Gastrocnemius medialis (tissue), 4 donors: Measurements from ENCODE around the gene CCNG1. TPM values are rescaled to one million over a fixed set of nuclear protein-coding genes. Genes with fewer than 3 reads are reported as not detected.

Experiments
- ATAC-seq, 2 donors: fragments of 150-250 bp; one replicate each; pipeline ENCODE4 v1.9.1; 2016
- DNase-seq, 2 donors: peaks; one replicate each; pipeline ENCODE4 v3.0.0-alpha.2; 2019
- H3K27ac ChIP-seq, 4 donors: fragments of 200-600 bp; sonication (generic); 1 replicate in 1 of 4; 2 replicates in 3 of 4; pipeline ENCODE4 v1.5.1; 2016 to 2018; ENCODE audit warnings: mild to moderate bottlenecking in 2 of 4, moderate library complexity in 1 of 4
- H3K27me3 ChIP-seq, 3 donors: fragments of 200-600 bp; sonication (generic) in 2 of 3; 1 replicate in 1 of 3; 2 replicates in 2 of 3; pipeline versions ENCODE4 v1.5.1 to v1.6.0; 2016 to 2019; ENCODE audit warnings: mild to moderate bottlenecking in 1 of 3, moderate library complexity in 1 of 3
- H3K36me3 ChIP-seq, 2 donors: fragments of 200-600 bp; sonication (generic) in 1 of 2; one replicate each; pipeline ENCODE4 v1.5.1; 2017 to 2018
- H3K4me1 ChIP-seq, 2 donors: fragments of 200-600 bp; sonication (generic) in 1 of 2; one replicate each; pipeline ENCODE4 v1.5.1; 2016 to 2017; ENCODE audit warnings: mild to moderate bottlenecking in 2 of 2
- H3K4me3 ChIP-seq, 4 donors: fragments of 200-600 bp; sonication (generic) in 3 of 4; 1 replicate in 1 of 4; 2 replicates in 3 of 4; pipeline ENCODE4 v1.5.1; 2016 to 2019; ENCODE audit warnings: mild to moderate bottlenecking in 2 of 4
- H3K9me3 ChIP-seq, 3 donors: fragments of 200-600 bp; sonication (generic) in 2 of 3; 1 replicate in 1 of 3; 2 replicates in 2 of 3; pipeline ENCODE4 v1.5.1; 2016 to 2019
- CTCF ChIP-seq, 5 experiments: fragments of 450-650 bp in 3 of 5; fragments of 200-600 bp in 2 of 5; sonication (generic) in 2 of 5; IDR thresholded peaks in 4 of 5; conservative IDR thresholded peaks in 1 of 5; 1 replicate in 4 of 5; 2 replicates in 1 of 5; pipeline ENCODE4 v1.5.1; 2016 to 2019; ENCODE audit warnings: antibody characterized with exemption in 5 of 5, mild to moderate bottlenecking in 3 of 5, moderate library complexity in 3 of 5
- POLR2A ChIP-seq, 2 donors: fragments of 450-650 bp; IDR thresholded peaks; one replicate each; pipeline ENCODE4 v1.6.1; 2017; ENCODE audit warnings: antibody characterized with exemption in 2 of 2, mild to moderate bottlenecking in 2 of 2, moderate library complexity in 2 of 2
- in situ Hi-C, 4 donors: fragments of 200-750 bp; cut with MboI; loops; one replicate each; pipeline versions ENCODE4 v1.15.0 to v1.8.0; 2017; ENCODE audit warnings: low sequenced_read_pairs in 4 of 4
- intact Hi-C: fragments of 100-400 bp; cut with DNase I; formaldehyde crosslinking; loops from one replicate; pipeline ENCODE4 v1.15.1; 2023; ENCODE audit warnings: low total_unique reads
- total RNA-seq, 4 donors: library from RNA; depleted of rRNA; stranded (reverse); fragments of >200 nt; gene quantifications; one replicate each; pipeline versions ENCODE4 v1.1.0 to v1.2.3, GENCODE V29; 2016

Gene CCNG1
- total RNA-seq, 4 donors from 2014 or later, result 63.7 to 125 (median 109) TPM

- in situ Hi-C loops, result loop anchor here in 2 of 4 donors (5.0 to 10.0 kb wide), 2 partner anchors 49 to 56 kb away; partner anchors contain the start of gene MAT2B (in 1 of the 2)
- TF ChIP-seq POLR2A (IDR thresholded peaks at IDR 0.05) (no peak), CTCF (IDR thresholded peaks at IDR 0.05 in 4 of 5, conservative IDR thresholded peaks at IDR 0.05 in 1 of 5) (no peak)
- intact Hi-C loops, result no loop called here
- Histone ChIP-seq H3K27me3 (no peaks in the 10 kb centered on the region), H3K36me3 (peaks cover 0 to 44% of the 10 kb centered on the region in 2 donors), H3K4me3 (no peak overlapping the region), H3K27ac (no peak overlapping the region), H3K9me3 (no peaks in the 10 kb centered on the region), H3K4me1 (peaks cover 18% of the 10 kb centered on the region in 2 donors)
- ATAC-seq (no peak), DNase-seq (no peak)
These were observed 18.7 kb downstream of the CCNG1 start for GRCh38 chr5:163456029-163456589.

GRCh38 chr5:163456840-163457239 lies 19.4 kb downstream of the CCNG1 start:
- H3K4me3 ChIP-seq, result no peak overlapping the region
- peaks cover 0 to 38% of the 10 kb centered on the region in 2 donors for H3K36me3 ChIP-seq
- ATAC-seq (no peak), DNase-seq (no peak)
- H3K4me1 ChIP-seq, result peaks cover 25 to 26% of the 10 kb centered on the region in 2 donors
- TF ChIP-seq POLR2A (IDR thresholded peaks at IDR 0.05) (no peak), CTCF (IDR thresholded peaks at IDR 0.05 in 4 of 5, conservative IDR thresholded peaks at IDR 0.05 in 1 of 5) (no peak)
- no peaks in the 10 kb centered on the region for H3K9me3 ChIP-seq
- in situ Hi-C loops (loop anchor here in 2 of 4 donors (5.0 to 10.0 kb wide), 2 partner anchors 48 to 55 kb away; partner anchors contain the start of gene MAT2B (in 1 of the 2)), intact Hi-C loops (no loop called here)
- H3K27ac ChIP-seq, result no peak overlapping the region
- no peaks in the 10 kb centered on the region for H3K27me3 ChIP-seq

- H3K4me3 ChIP-seq, result peak overlapping the region; percentile 63 to 91 (median 76)
- intact Hi-C loops, result no loop called here
- in situ Hi-C loops, result loop anchor here in 2 of 4 donors (5.0 to 10.0 kb wide), 2 partner anchors 46 to 53 kb away; partner anchors contain the start of gene MAT2B (in 1 of the 2)
These were observed 21.5 kb downstream of the CCNG1 start for GRCh38 chr5:163458778-163459385.

GRCh38 chr5:163459462-163459818 lies 22.0 kb downstream of the CCNG1 start:
- Histone ChIP-seq H3K4me1 (peaks cover 26 to 27% of the 10 kb centered on the region in 2 donors), H3K9me3 (no peaks in the 10 kb centered on the region), H3K36me3 (peaks cover 0 to 16% of the 10 kb centered on the region in 2 donors), H3K27me3 (no peaks in the 10 kb centered on the region), H3K27ac (peak overlapping the region; percentile 94 to 97 (median 96)), H3K4me3 (peak overlapping the region; percentile 63 to 91 (median 76))
- intact Hi-C loops (no loop called here), in situ Hi-C loops (loop anchor here in 2 of 4 donors (5.0 to 10.0 kb wide), 2 partner anchors 45 to 53 kb away; partner anchors contain the start of gene MAT2B (in 1 of the 2))
- ATAC-seq (peak; percentile 25 to 42), DNase-seq (no peak)
- TF ChIP-seq POLR2A (IDR thresholded peaks at IDR 0.05) (no peak), CTCF (IDR thresholded peaks at IDR 0.05 in 4 of 5, conservative IDR thresholded peaks at IDR 0.05 in 1 of 5) (no peak)

More at GRCh38 chr5:163458778-163459385, 21.5 kb downstream of the CCNG1 start:
- Histone ChIP-seq H3K36me3 (peaks cover 0 to 22% of the 10 kb centered on the region in 2 donors), H3K27ac (peak overlapping the region; percentile 94 to 97 (median 96)), H3K9me3 (no peaks in the 10 kb centered on the region), H3K4me1 (peaks cover 26 to 27% of the 10 kb centered on the region in 2 donors), H3K27me3 (no peaks in the 10 kb centered on the region)
- TF ChIP-seq POLR2A (IDR thresholded peaks at IDR 0.05), result no peak
- TF ChIP-seq CTCF (IDR thresholded peaks at IDR 0.05 in 4 of 5, conservative IDR thresholded peaks at IDR 0.05 in 1 of 5), result no peak
- DNase-seq (no peak), ATAC-seq (no peak)
